NCI-H526 treated with DMSO at 0.1 percent for 48 hours (cell line): ENCODE results near the gene FRMD4B.

Experiments
- DNase-seq: peaks from one replicate; lab custom pipeline; 2025; lab: John Stamatoyannopoulos, UW

The FRMD4B gene

DNA sequence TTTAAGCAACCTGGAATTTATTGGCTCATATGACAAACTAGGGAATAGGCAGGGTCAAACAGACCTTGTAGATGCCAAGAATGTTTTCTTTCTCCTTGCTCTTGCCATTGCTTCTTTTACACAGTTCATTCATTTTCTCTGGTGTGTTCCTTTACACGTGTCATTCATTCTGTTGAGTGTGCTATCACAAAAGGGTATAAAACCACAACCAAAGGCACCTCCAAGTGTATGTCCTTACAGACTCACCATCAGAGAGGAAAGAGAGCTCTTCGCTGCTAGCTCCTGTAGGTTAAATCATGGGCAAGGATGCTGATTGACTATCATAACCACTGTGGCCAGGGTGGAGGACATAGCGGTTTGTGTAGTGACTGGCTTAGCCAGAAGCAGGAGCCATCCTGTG lies 19.2 kb upstream of the FRMD4B start:
- DNase-seq = no peak

DNA sequence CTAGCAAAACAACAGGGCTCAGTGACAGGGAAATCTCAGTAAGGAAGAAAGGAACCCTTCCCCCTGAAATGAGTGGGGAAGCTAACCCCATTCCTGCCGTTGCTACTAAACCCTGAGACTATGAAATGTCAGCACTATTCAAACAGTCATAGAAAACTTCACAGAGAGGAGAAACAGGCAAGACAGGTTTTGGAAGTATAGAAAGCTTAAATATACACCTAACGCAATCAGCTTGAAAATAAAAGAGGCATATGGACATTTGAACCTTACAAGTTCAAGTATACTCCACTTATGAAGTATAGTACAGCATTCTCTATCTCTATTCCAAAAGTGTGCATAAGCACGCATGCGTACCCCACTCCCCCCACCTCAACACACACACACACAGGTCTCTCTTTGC lies 17.6 kb upstream of the FRMD4B start:
- no peak for DNase-seq

DNA sequence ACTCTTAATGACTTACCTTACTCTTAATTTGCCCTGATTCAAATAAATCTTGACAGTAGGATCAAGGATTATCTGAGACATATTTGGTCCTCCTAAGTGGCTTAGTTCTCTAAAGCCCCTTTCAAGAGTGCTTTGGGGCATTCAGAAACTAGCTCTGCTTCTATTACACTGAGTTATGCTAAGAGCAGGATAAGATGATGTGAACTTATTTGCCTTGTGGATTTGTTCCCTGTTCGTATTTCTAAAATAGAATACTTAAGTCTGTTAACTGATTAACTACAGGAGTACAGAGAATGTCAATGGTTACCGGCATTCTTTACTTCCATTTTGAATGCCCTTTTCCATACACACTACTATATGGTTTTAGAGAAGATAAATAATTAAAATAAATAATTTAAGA lies 14.8 kb upstream of the FRMD4B start:
- DNase-seq = no peak

DNA sequence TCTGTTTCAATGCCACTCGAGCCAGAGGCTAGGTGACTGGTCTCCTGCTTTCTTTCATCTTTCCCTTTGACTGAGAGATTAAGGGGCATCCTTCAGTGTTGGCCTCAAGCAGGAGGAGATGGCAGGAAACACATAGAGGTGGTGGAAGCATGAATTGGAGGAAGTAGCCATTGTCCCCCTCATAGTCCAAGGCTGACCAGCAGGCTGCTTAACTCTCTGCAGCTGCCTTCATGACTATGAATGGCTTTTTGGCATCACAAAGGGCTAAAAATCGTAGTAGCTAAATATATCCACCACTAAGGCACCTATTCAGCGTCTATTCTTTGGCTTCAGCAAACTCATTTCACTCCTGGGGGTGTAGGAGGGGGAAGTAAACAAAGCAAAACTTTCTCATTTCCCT lies 7.0 kb upstream of the FRMD4B start:
- no peak for DNase-seq

DNA sequence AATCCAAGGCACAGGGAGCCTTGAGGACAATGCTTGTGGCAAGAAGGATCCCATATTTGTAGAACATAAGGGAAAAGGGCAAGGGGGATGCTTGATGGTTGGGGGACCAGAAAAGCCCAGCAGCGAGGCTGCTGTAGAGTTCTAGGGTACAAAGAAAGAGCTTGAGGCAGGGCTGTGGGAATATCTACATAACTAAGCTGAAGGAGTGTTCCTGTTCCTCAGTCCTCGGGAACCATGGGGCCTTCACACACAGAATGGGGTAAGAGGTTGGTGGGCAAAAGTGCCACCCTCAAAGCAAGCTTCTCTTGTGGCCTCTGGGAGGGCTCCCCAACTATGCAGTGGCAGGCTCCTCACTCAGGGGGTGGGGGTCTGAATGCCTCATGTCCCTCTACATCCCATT lies 6.5 kb upstream of the FRMD4B start:
- no peak for DNase-seq

DNA sequence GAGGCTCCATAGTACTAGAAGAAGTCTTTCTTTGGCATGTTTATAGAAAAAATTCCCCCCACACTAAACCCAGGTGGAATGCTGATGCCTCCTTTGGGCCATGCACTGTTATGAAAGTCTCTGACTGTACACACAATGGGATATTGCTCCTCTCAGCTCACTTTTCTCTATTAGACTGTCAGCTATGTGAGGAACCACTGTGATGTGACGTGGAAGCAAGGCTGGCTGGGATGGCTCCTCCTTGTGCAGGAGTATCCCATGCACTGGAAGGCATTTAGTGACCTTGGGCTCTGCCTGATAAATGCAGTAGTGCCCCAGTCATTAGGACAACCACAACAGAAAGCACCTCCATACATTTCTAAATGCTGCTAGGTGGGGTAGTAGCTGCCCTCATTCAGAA lies 5.7 kb upstream of the FRMD4B start:
- no peak for DNase-seq

DNA sequence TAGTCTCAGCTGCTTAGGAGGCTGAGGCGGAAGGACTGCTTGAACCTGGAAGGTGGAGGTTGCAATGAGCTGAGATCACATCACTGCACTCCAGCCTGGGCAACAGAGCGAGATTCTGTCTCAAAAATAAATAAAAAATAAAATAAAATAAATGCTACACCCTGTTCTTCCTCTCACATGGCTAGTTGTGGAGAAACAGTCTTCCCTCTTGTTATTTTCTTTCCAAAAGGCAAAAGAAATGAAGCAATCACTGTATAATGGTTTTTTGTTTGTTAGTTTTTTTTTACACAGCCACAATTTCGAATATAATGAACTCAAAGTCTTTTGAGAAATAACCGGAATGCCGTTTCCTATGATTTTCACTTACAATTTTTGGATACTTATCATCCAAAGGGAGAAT lies 4.9 kb upstream of the FRMD4B start:
- DNase-seq = no peak

DNA sequence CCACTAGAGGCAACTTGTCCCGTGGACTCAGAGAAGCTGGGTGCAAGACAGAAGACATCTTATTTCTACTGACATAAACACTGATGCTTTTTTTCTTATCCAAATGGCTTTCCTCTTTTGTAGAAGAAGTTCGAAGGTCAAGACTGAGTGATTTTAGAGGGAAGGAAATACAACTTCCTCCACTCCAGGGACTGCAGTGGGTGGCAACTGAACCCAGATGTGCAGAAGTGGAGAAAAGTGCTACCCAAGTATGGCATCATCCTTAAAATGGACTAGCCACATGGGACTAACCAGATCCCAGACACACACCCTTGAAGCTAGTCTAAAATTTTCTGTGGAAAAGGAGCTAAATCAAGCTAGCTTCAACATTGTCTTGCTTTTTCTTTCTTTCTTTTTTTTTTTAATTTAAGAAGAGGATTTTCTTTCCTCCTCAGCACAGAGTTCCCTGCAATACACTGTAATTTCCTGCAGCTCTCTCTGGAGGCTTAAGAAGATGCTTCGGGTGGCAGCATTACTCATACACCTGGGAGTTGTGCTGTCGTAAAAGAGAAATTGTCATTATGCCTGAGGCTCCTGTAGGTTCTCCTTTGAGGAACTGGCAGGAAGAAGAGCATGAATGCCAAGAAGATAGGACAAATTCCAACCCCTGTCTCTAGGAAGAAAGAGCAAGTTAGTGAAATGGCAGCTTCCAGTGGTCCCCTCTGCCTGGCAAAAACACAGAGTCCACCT lies 3.8 kb upstream of the FRMD4B start:
- DNase-seq = no peak

DNA sequence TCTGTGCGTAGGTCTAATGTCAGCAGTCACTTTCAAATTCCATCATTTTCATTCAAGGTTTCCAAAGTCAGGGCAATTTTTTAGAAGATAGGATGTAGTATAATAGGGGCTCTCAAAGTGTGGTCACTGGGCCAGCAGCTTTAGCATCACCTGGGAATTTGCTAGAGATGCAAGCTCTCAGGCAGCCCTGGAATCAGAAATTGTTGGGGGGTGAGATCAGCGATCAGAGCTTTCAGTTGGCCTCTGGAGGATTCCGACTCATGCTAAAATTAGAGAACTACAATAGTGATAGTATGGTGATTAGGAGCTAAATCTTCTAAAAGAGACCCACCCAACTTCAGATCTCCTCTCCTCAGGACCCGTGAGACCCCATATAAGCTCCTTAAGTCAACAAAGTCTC lies 2.4 kb upstream of the FRMD4B start:
- no peak for DNase-seq

DNA sequence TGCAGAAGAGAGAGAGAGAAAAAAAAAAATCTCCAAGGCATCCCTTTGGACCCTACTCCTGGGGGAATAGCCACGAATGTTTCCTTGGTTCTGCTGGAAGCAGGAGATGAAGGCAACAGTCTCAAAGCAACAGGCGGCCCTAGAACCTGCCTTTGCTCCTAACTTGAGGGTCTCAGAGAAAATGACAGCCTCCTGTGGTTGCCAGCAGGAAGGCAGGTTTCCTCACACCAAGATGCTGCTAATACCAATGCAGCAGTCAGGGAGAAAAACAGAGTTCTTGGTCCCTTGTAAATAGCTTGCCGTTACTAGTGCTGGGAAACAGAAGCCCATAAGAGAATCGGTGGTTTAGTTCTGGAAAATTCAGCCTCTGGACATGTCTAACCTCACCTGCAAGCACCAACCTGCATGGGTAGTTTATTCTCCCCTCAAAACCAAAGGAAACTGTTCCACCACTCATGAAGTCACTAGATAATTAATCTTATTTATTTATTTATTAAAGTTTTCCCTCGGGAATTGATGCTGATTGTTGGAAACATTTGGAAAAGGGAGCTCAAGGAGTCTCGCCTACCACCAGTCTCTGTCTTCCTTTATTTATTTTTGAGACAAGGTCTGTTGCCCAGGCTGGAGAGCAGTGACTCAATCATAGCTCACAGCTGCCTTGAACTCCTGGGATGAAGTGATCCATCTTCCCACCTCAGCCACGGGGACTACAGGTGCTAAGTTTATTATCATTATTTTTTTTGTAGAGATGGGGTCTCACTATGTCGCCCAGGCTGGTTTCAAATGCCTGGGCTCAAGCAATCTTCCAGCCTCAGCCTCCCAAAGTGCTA lies 883 bp upstream of the FRMD4B start:
- DNase-seq = no peak

DNA sequence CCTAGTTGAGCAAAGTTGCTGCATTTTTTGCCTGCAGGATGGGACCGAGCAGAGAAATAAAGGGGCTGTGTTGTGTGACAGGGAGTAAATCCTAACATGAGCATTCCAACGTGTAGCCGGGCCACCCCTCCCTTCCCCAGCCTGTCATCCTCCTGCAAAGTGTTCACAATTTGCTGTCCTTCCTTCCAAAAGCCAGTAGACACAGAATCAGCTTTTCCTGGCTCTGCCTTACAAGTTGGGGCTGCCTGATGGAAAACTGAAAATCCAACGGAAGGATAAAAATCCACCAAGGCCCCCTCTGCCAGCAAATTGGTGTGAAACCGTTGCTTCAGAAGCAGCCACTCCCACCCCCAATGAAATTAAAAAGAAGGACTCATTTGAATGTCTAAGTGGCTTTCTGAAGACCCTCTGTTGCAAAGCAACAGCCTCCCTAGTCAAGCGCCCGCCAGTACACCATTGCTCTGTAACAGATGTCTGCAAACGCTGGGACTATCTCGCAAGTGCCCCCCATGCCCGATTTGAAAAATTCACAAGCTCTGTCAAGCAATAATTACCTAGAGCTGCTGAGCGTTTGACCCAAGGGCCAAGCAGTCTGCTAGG lies 665 bp downstream of the FRMD4B start:
- no peak for DNase-seq

DNA sequence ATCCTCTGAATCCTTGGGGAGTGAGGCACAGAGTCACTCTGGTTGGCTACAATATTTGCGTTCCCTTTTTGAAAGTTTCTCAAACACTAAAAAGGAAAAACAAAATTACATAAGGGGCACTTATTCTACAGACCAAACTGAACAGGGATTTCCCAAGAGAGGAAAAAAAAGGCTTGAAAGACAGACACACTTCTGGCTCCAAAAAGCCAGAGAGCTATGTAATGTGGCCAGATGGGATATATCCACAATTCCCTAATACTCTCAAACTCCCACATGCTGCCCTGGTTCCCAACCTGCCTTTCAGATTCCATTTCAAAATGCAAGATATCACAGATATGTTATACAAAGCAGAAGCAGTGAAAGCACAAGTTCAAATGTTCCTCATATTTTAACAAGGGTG lies 1.6 kb downstream of the FRMD4B start:
- DNase-seq = no peak

DNA sequence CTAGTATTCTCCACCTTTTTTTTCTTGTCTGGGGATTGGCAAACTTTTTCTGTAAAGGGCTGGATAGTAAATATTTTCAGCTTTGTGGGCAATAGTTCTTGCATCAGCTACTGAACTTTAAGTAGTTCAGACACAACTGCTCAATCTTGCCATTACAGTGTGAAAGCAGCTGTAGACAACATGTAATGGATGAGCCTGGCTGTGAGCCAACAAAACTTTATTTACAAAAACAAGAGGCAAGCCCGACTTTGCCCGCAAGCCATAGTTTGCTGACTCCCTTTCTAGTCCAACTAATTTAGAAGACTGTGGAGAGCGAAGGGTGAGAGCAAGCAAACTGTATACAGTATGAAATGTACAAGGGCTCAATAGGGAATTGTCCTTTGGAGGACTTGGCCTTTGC lies 6.2 kb downstream of the FRMD4B start:
- no peak for DNase-seq

DNA sequence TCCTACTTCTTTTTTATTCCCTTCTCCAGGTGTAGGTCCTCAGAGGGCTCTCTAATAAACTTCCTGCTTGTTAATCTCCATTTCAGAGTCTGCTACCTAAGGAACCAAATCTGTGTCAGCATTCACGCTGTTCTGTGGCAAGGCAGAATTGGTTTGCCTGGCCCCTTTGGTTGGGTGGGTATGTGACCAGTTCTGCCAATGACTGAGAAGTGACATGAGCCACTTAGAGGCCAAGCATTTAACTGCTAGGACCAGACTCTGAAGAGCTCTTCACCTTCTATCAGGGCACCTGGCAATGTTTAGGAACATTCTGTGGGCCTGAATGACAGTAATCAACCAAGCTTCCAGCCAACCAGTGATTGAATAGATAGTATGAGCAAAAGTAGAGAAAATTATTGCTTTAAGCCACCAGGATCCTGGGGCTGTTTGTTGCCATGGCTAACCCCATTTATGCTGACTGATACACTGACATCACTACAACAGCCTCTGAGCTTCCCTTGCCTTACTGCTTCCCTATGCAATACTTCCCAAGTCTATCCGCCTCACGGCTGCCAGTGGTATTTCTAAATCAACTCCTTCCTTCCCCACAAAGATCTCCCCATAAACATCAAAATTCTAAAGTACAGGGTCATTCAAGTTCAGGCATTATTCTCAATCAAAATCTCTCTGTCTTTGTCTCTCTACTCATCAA lies 7.6 kb downstream of the FRMD4B start:
- no peak for DNase-seq

DNA sequence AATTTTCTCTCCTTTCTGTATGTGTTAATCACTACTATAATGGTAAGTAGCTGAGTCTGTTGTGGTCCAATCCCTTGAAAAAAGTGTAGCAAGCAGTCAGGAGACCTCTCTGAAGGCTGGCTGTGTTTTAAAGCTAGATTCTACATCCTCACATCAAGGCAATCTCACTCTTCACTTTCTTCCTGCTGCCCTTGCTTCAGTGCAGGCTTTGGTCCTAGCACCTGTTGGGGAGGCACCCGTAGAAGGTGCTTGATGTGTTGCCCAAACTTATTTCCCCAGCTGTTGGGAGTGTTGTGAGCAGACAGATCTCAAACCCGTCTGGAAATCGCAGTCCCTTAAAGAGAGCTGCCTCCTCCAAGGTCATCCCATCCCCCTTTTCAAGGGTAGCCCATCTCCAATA lies 8.6 kb downstream of the FRMD4B start:
- DNase-seq = no peak

DNA sequence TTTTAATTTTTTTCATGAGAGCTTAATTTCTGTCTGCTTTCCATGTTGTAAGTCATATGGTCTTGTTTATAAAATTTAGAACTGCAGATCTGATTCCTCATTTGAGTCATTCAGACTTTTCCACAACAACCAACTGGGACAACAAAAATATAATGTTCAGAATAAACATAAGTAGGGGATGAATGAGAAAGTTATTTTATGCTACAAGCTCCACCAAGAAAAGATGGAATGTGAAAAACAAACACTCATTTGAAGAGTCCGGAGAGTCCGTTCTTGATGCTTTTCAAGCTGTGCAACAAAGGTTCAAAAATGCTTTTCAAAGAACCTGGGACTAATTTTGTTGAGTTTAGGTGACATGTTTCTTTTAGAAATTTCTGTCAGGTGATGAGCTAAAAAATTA lies 9.2 kb downstream of the FRMD4B start:
- DNase-seq = no peak

DNA sequence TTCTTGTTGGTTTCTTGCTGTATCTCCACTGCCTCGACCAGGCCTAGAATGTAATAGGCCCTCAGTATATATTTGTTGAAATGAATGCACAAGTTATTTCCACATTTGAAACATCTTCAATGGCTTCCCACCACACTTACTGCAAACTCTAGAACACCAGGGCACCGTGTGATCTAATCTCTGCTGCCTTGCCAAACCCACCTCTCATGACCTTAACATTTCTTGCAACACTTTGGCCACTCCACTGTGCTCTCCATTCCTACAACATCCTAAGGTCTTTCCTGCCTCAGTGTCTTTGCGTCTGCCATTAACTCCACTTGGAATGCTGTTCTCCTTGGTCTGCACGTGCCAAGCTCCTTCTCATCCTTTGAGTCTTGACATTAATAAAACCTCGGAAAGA lies 14.1 kb downstream of the FRMD4B start:
- no peak for DNase-seq

DNA sequence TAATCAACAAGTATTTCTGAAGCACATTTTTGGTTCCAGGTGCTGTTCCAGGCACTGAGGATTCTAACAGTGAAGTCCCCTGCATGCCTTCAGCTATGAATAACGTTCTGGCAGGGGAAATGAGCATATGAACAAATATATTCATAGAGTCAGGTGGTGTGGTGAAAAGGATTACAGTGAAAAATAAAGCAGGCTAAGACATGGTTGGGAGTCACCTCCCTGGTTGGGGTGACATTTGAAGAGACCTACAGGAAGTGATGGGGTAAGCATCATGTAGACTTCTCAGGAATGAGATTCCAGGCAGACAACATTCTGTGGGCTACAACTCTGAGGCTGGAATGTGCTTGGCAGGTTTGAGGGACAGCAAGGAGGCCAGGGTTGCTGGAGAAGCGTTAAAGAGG lies 15.0 kb downstream of the FRMD4B start:
- DNase-seq = no peak

DNA sequence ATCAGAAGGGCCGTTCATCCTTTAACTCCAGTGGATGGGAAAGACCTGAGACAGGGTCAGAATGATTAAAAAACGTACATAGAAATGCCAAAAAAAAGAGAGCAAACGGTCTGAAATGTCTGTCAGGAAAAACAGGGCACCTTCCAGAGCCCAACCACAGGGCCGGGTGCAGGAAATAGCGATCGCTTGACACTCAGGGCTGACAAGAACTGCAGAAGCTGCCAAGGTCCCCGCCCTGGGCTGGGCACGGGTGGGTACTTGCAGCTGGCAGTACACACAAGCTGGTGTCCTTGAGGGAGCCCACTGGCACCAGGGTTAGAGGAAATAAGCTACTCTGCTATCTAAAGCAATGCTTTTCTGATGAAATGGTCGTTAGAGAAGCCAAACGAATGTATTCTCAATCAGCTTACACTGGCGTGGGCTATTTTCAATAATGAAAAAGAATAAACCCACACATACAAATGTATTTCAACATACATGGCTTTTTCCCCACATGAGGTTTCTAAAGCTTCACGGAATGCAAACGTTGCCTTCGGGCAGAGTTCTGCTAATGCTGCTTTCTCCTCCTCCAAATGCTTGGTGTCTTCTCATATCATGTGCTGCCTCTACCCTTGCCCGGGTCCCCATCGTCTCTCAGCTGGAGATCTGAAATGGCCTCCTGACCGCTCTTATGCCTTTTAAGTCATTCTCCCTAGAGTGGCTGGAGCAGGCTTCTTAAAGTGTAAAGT lies 15.6 kb downstream of the FRMD4B start:
- DNase-seq = no peak

DNA sequence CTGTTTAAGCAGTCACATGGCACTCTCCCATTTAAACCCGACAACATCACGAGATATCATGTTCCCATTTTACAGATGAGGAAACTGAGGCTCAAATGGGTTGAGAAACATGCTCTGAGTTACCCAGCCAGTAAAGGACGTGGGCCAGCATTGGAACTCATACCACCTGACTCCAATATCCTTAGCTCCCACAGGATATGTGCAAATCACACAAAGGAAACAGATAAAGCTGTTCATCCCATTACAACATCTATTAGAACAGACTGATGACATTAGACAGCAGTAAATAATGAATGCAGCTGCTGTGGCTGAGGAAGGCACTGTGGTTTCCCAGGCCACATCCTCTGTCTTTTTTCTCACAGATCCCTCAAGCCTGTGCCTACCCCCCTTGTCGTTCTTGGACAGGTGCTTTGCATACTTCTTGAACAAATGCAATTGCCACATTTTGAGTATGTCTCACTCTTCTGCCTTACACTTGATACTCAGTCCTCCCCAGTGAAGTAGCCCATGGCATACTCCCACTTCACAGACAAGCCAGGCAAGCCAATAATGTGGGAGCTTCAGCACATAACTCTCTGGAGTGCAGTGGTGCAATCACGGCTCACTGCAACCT lies 17.7 kb downstream of the FRMD4B start:
- no peak for DNase-seq

DNA sequence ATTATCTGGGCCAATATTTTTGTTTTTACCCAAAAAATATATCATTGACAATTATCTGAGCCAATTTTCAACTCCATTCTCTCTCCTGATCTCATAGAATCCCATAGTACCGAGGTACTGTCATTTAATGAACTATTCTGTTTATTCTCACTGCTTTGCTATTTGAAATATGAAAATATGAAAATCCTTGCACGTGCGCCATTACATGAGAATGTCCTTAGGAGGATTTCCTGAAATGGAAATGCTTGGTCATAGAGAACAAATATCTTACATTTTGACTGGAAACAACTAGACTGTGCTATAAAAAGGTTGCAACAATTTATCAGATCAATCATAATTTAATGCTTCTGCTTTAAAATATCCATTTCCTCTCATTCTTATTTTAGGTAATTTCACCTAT lies 18.3 kb downstream of the FRMD4B start:
- no peak for DNase-seq

DNA sequence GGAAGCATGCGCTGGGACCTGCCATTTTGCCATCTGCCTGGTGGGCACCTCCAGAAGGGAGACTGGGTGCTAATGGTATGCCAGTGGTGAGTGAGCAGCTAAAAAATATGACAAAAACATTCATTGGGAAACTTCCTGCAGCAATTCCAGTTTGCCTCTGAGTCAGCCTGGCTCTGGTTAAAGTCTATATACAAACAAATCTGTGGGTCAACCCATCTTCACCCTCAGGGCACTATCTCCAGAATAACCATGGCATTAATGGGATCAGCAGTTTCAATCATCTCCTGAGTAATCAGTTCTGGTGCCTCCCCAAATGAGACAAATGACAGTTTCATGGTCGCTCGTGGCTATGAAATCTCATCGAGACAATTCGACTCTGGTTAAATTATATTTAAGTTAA lies 21.5 kb downstream of the FRMD4B start:
- DNase-seq = no peak
